LNCAP (cell line): ENCODE measurements around the gene SMS.

Experiments
- TF ChIP-seq, protein P1 (sequence below): fragments of 450-650 bp; IDR thresholded peaks from 2 replicates; pipeline ENCODE4 v1.5.1; 2017; ENCODE audit warnings: mild to moderate bottlenecking

Gene SMS

DNA sequence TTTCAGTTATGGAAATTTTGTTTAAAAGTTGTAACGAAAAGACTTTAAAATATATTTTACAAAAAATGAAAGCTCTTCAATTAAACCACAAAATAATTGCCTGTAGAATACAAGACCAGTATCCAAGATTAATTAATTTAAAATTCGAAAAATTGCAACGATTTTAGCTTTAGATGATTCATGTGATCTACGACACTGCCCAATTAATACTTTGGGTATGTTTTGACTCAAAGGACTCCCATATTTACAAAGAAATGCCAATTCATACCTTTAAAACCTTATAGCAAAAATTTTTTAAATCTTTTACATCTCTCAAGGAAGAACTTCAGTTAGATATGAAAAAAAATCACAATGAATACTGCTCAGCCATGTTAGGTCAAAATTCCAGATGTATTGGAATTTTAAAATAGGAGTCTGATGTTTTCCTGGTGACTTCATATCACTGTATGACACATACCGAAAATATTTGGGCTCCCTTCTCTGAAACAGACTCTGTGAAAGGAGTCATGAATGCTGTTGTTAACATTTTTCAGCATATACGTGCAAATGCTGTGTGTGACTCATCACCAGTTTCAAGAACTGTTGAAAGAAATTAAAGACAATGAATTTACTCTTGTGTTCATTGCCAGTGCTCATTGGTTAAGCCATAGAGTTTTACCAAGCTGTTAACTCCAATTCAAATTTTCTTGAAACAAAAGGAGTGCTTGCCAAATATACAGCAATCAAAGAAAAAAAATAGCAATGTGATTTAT lies 13.8 kb upstream of the SMS start:
- TF ChIP-seq, protein P1, sequence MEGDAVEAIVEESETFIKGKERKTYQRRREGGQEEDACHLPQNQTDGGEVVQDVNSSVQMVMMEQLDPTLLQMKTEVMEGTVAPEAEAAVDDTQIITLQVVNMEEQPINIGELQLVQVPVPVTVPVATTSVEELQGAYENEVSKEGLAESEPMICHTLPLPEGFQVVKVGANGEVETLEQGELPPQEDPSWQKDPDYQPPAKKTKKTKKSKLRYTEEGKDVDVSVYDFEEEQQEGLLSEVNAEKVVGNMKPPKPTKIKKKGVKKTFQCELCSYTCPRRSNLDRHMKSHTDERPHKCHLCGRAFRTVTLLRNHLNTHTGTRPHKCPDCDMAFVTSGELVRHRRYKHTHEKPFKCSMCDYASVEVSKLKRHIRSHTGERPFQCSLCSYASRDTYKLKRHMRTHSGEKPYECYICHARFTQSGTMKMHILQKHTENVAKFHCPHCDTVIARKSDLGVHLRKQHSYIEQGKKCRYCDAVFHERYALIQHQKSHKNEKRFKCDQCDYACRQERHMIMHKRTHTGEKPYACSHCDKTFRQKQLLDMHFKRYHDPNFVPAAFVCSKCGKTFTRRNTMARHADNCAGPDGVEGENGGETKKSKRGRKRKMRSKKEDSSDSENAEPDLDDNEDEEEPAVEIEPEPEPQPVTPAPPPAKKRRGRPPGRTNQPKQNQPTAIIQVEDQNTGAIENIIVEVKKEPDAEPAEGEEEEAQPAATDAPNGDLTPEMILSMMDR, result no peak

DNA sequence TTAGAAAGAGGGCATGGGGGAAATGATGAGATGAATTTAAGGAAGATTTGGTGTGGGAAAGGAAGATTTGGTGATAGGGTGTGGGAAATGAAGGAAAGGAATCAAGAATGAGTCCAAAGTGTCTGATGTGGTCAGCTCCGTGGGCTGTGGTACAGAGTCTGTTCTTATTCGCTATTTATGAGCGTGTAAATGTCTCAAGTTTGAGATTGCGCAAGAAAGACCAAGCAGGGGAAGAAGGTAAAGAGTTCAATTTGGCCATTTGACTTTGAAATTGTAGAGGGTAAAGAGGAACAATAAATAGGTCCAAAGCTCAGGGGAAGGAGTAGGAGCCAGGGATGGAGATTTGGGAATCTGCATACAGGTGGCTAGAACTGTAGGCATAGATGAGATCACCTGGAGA lies 11.3 kb upstream of the SMS start:
- TF ChIP-seq, protein P1, result no peak

DNA sequence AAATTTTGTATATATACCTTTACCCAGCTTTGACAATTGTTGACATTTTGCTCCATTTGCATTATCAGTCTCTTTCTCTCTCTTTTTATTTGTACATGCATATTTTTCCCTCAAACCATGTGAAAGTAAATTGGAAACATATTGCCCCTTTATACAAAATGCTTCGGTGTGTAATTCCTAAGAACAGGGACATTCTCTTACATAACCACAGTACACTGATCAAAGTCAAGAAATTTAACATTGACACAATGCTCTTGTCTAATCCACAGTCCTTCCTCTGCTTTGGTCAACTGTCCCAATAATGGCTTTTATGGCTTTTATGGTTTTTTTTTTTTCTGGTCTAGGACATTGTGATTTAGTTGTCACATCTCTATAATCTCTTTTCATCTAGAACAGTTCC lies 9.5 kb upstream of the SMS start:
- TF ChIP-seq, protein P1, result no peak

DNA sequence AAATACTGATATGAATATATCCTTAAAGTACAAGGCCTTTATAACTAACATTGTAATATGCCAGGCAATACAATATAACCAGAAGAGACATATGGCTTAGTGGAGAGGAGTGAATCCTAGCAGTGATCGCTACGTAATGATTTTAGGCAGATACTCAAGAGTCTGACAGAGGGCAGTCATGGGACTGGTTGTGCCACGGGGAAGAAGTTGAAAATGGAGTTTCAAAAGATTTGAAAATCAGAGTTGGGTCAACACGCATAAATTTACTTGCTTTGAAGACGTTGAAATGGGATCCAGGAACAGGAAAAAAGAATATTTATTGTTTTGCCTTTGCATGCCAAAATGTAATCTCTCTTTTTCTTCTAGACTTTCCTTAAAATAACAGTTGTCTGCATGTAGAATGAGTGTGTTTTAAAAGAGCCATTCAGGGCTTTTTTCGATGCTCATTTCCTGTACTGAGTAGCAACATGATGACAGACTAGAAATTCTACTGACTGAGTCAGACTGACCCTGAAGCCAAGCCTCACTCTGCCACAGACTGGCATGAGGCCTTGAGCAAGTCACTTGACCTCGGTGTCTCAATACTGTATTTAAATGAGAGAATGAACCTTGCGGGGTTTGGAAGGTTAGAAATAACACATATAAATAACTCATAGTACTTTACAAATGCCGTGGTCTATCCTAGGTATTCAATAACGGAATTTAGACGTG lies 8.1 kb upstream of the SMS start:
- TF ChIP-seq, protein P1, result no peak

DNA sequence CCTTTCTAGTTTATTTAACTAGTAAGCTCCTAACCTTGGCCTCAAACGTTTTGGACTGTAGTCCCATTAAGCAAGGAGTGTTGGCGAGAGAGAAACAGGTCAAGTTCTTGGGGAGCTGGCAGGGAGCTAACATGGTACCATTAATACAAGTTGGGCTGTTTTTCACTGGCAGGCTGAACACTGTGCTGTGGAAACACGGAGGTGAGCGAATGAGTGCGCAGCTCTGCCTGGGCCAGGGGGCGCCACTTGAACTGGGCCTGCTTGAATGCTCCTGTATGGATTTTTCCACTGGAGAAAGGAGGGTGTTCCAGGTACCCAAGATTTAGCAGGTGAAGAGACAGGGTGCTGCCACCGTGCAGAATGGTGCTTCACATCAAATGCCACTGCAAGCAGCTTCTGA lies 7.4 kb upstream of the SMS start:
- TF ChIP-seq, protein P1, result no peak

DNA sequence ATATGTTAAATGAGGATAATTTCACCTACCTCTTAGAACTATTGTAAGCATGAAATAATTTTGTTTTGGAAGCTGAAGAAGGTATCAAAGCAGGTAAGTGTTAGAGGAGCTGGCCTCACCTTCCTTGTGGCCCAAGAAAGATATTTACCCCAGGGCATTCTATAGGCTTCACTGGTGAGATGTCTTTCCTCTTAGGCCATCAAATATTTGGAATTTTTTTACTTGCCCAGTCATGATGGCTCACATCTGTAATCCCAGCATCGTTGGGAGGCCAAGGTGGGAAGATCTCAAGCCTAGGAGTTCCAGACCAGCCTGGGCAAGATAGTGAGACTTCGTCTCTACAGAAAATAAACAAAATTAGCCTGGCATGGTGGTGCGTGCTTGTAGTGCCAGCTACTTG lies 6.1 kb upstream of the SMS start:
- TF ChIP-seq, protein P1, result no peak

DNA sequence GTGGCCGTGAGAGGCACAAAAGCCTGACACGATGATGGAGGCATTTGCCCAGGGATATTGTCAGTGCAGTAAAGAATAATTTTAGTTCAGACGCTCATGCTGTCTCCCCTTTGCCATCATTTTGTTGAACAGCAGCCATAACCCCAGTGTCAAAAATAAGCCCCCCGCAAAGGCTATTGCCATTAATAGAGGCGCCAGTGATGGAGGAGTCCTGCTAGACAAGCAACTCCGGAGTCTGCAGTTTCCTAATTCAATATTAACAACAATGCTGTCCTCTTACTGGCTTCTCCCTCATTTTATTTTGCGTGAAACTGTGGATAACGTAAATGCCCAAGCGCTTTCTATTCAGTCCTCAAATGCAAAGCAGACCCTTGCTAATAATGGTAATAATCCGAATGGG lies 603 bp upstream of the SMS start:
- TF ChIP-seq, protein P1, result no peak
